GM21576 (cell line): Measurements from ENCODE around the gene RUSC1.
"Not testable (repeated sequence)": the region's sequence is repeated elsewhere in the genome, so short reads cannot be mapped to it uniquely, and the experiment has no call there.

Source experiments
- ATAC-seq: cut with Tn5 transposase; IDR thresholded peaks from one replicate; pipeline ENCODE4 v1.9.1; 2021; ENCODE audit warnings: mild to moderate bottlenecking, moderate library complexity; ENCODE audit not compliant: unreplicated experiment

The RUSC1 gene

GRCh38 chr1:155322953-155323728 lies 2.4 kb downstream of the RUSC1 start:
- peak; percentile 43 for ATAC-seq

DNA sequence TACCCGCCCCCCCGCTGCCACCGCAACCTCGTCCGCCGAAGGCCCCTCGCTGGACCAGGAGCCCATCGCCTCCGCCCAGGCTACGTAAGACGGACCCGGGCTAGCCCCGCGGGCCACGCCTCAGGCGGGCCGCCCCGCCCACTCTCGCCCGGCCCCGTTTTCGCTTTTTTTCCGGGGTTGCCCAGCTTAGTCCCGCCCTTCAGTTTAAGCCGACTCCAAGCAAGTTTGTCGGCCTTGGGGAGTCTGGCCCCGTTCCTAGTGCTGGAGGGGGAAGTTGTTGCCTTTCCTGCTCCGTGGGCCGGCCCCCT lies 3.0 kb downstream of the RUSC1 start:
- peak; percentile 33 for ATAC-seq

DNA sequence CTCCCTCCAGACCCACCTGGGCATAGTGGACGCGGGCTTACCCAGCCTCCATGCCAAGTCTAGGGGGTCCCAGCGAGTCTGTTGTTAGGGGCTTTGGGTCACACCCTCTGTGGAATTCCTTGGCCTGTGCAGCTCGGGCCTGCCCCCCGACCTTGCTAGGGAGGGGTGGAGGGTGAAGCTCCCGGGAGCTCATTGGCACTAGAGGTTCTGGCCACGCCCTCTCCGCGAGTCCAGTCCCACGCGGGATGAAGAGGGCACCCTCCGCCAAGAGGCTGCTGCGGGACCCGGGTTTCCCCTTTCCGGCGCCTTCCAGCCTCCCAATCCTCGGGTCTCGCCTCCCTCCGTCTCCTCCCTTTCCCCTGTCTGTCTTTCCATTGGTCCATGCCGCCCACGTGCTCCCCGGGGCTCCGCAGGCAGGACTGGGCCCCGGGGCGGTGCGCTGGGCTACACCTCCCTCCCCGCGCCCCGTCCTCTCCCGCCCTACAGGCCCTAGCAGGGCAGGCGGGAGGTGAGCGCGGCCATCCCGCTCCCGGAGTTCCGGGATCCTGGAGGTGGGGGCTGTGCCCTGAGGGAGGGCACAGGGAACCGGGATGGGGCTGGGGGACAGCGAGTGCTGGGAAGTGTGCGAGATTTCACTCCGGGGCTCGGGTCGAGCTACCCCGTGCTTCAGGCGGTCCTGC lies 3.5 kb downstream of the RUSC1 start:
- peak; percentile 56 for ATAC-seq

DNA sequence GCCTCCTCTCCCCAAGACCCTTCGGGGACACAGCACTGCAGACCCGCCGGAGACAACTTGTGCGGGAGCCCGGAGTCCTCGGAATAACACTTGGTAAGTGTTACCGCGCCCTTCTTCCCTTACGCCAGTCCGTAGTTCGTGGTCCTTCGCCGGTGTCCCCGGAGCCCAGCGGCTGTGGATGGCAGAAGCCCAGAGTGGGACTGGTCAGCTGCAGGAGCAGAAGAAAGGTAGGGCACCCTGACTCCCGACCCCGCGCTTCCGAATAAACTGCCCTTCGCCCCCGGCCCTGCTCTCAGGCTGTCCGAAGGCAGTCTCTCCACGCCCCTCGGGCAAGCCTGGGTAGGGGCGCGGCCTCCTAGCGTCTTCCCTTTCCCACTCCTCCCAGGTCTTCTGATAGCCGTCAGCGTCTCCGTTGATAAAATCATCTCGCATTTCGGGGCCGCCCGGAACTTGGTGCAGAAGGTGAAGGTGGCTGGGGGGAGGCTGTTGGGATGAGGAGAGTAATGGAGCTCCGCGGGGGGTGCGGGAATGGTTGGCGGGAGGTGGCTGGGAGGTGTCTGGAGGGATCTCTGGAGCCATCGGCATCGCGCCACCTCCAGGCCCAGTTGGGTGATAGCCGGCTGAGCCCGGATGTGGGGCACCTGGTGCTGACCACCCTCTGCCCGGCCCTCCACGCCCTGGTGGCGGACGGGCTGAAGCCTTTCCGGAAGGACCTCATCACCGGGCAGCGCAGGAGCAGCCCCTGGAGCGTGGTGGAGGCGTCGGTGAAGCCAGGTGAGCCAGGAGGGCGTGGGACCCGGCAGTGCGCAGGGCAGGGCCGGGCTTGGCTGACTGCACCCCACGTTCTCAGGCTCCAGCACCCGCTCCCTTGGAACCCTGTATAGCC lies 4.3 kb downstream of the RUSC1 start:
- no peak for ATAC-seq

DNA sequence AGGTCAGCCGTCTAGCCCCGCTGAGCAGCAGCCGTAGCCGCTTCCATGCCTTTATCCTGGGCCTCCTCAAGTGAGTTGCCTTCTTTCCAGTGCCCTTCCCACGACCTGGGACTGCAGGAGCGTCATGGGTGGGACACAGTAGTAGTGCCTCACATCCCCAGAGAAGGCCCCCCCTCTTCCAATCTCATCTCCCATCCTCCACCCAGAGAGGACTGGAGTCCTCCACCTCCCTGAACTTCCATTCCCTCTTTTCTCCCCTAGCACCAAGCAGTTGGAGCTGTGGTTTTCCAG lies 4.9 kb downstream of the RUSC1 start:
- ATAC-seq: no peak

- ATAC-seq: no peak
Measured at GRCh38 chr1:155326020-155326526, 5.4 kb downstream of the RUSC1 start.

GRCh38 chr1:155326631-155327037 lies 5.9 kb downstream of the RUSC1 start:
- ATAC-seq: no peak

- no peak for ATAC-seq
Measured at GRCh38 chr1:155327981-155328380, 7.3 kb downstream of the RUSC1 start.

- ATAC-seq: not testable (repeated sequence)
Measured at GRCh38 chr1:155328856-155329255, 8.2 kb downstream of the RUSC1 start.

- ATAC-seq: no peak
Measured at GRCh38 chr1:155329980-155330598, 9.4 kb downstream of the RUSC1 start.

DNA sequence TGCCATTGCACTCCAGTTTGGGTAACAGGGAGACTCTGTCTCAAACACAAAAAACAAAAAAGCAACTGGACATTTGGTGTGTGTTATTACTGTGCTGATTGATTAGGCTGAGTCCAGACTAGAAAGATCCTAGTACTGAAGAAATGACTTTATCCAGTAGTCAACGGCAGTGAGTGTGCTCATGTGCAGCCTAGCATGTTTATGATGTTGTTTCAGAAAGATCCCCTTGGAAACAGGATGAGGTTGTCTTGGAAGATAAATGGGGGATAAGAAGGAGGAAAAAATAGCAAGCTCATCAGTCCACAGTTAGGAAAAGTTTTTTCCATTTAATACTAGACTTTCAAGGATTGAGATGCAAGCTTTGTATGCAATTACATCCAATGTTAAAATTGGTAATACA lies 14.3 kb downstream of the RUSC1 start:
- no peak for ATAC-seq

- no peak for ATAC-seq
Measured at GRCh38 chr1:155339515-155340097, 18.9 kb downstream of the RUSC1 start.

DNA sequence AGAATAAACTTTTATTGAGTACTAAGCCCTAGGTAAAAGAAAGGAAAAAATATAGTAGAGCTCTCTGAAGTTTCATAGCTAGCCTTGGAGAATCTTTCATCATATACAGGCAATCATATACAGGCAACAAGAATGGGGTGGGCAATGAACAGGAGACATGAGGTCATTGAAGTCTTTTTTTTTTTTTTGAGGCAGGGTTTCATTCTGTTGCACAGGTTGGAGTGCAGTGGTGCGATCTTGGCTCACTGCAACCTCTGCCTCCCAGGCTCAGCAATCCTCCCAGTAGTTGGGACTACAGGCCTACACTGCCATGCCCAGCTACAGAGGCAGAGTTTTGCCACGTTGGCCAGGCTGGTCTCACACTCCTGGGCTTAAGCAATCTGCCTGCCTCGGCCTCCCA lies 22.1 kb downstream of the RUSC1 start:
- no peak for ATAC-seq

DNA sequence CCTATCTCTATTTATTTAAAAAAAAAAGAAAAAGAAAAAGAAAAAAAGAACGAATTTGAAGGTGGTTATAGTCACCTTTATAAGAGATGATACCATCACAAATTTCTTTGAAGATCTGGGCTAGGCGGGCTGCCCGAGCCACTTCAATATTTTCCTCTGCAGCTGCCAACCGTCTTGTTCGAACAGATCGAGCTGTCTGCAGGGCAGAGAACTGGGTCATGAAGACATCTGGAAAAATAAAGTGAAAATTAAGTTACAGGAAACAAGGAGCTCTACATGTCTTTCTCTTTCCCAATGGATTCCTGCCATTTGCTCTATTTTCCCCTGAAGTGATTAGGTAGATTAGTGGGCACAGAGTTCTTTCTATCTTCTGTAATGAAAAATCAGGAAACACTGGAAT lies 31.9 kb downstream of the RUSC1 start:
- ATAC-seq: no peak

- ATAC-seq: no peak
Measured at GRCh38 chr1:155360051-155360450, 39.4 kb downstream of the RUSC1 start.

DNA sequence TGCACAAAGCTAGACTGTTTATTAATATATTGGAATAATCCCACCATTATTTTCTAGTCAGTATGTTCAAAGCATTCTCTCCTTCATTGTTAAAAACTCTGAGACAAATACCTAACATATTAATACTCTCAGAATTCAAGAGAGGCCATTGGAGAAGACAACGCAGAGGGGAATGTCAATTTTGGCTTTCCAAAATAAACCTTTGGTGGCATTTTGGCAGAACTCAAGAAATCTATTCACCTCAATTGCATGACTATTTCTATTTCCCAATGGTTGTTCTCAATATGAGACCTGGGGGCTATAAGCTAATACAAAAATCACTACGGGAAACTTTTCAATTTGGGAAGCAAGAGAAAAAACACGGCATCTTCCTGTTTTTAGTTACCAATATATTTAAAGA lies 58.5 kb downstream of the RUSC1 start:
- no peak for ATAC-seq

DNA sequence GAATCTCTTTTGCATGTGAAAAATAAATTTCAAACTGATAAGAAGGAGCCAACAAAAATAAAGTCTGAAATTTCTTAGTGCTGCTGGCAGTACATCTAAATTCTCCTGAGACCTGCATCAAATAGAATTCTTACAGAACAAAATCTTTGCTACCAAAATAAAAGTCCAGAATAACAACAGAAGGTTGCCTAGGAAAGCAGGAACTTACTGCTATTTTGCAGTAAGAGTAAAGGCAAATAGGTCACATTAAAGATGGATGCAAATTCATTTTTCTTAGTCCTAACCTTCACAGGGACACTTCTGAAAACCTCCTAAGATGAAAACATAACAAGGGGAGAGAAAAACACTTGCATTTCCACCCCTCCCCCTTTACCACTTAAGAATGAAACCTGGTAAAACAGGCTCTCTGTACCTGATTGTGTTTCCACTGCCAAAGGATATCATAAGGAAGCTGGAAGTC lies 59.0 kb downstream of the RUSC1 start:
- ATAC-seq: no peak
